H1 (cell line): ENCODE results near the gene MSI2. TPM values are rescaled to one million over a fixed set of nuclear protein-coding genes. Genes with fewer than 3 reads are reported as not detected.

Source experiments
- polyA plus RNA-seq, 7 experiments: library from polyadenylated mRNA; depleted of rRNA in 3 of 7; stranded (reverse) in 5 of 7; unstranded in 2 of 7; fragments of >200 nt in 5 of 7; fragments of 200-250 nt in 2 of 7; gene quantifications; 1 replicate in 5 of 7; 2 replicates in 1 of 7; 4 replicates in 1 of 7; pipeline versions ENCODE4 v1.2.1 to v1.2.3, GENCODE V29; 2011 to 2013; ENCODE audit warnings: missing spikeins in 2 of 7, mixed read lengths in 2 of 7
- total RNA-seq: library from RNA; stranded (reverse); fragmentation: NEBNext Ultra II Directional; extraction: Animal tissue kit (Norgen Biotek cat#: 25700); gene quantifications from 2 replicates; pipeline ENCODE4 v1.2.1, GENCODE V29; 2021
- TF ChIP-seq, protein P1 (sequence below): IDR thresholded peaks from 2 replicates; pipeline ENCODE4 v1.6.1; 2011; ENCODE audit warnings: low read depth, mild to moderate bottlenecking, low read length; ENCODE audit not compliant: insufficient read depth

Gene MSI2
- total and polyA plus RNA-seq, 2 of the 8 experiments (the other 6 are each of a cell fraction or from before 2014, with no cell fraction given): 36.7 to 80.6 TPM

DNA sequence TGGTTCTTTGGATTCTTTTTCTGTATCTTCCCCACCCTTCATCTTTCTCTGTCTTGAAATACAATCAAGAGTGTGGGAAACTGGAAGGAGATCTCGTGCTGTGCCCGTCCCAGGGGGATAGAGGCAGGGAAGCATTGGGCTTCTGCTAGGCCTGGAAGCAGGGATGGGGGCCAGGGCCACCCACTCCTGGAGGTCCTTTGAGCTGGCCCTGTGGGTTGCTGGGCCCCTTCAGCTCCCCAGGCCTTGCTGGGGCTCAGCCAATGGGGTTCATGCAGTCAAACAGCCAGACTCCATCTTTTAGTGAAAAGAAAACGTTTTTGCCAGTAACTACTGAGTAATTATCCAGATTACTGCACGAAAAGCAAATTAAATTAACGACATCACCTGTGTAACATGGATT, 421.0 kb downstream of the MSI2 start (continued):
- TF ChIP-seq, protein P1, sequence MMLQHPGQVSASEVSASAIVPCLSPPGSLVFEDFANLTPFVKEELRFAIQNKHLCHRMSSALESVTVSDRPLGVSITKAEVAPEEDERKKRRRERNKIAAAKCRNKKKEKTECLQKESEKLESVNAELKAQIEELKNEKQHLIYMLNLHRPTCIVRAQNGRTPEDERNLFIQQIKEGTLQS: no peak
